H9 (cell line): ENCODE measurements around the gene ZNF430. TPM values are rescaled to one million over a fixed set of nuclear protein-coding genes. Genes with fewer than 3 reads are reported as not detected.

Experiments used
- DNase-seq: peaks from one replicate; pipeline ENCODE4 v3.0.0-alpha.2; 2017
- H2AFZ ChIP-seq: one replicate; pipeline ENCODE4 v1.6.1; 2013; ENCODE audit warnings: mild to moderate bottlenecking, low read length, control low read depth, moderate library complexity
- H2AK5ac ChIP-seq: 2 replicates; pipeline ENCODE4 v1.6.1; 2013; ENCODE audit warnings: low read length, control low read depth, mixed read lengths; ENCODE audit not compliant: insufficient read length
- H2BK120ac ChIP-seq: one replicate; pipeline ENCODE4 v1.6.1; 2013; ENCODE audit warnings: low read depth, mild to moderate bottlenecking, low read length, control low read depth, inconsistent platforms; ENCODE audit not compliant: poor library complexity, severe bottlenecking
- H2BK12ac ChIP-seq: 2 replicates; pipeline ENCODE4 v1.6.1; 2013; ENCODE audit warnings: low read length, control low read depth, mixed read lengths, low read depth; ENCODE audit not compliant: insufficient read length
- H2BK15ac ChIP-seq: 2 replicates; pipeline ENCODE4 v1.6.1; 2013; ENCODE audit warnings: low read depth, low read length, control low read depth
- H2BK20ac ChIP-seq: one replicate; pipeline ENCODE4 v1.6.1; 2013; ENCODE audit warnings: low read depth, mild to moderate bottlenecking, low read length, control low read depth, inconsistent platforms; ENCODE audit not compliant: poor library complexity, severe bottlenecking
- H2BK5ac ChIP-seq: 2 replicates; pipeline ENCODE4 v1.6.1; 2013; ENCODE audit warnings: low read length, control low read depth, mixed read lengths; ENCODE audit not compliant: insufficient read length
- H3K14ac ChIP-seq: 2 replicates; pipeline ENCODE4 v1.6.1; 2013; ENCODE audit warnings: low read length, control low read depth; ENCODE audit not compliant: insufficient read depth
- H3K18ac ChIP-seq: 2 replicates; pipeline ENCODE4 v1.6.1; 2013; ENCODE audit warnings: low read depth, mild to moderate bottlenecking, mixed read lengths, low read length, control low read depth; ENCODE audit not compliant: insufficient read length
- H3K23ac ChIP-seq: 2 replicates; pipeline ENCODE4 v1.6.1; 2013; ENCODE audit warnings: low read length, control low read depth, mixed read lengths, low read depth; ENCODE audit not compliant: insufficient read length
- H3K23me2 ChIP-seq: 2 replicates; pipeline ENCODE4 v1.6.1; 2013; ENCODE audit warnings: low read depth, mild to moderate bottlenecking, mixed read lengths, low read length, control low read depth; ENCODE audit not compliant: insufficient read length, poor library complexity, severe bottlenecking
- H3K27ac ChIP-seq: 2 replicates; pipeline ENCODE4 v1.5.1; 2013; ENCODE audit warnings: low read length, control low read depth, mixed read lengths, low read depth; ENCODE audit not compliant: insufficient read length
- H3K27me3 ChIP-seq: 2 replicates; pipeline ENCODE4 v1.6.1; 2013; ENCODE audit warnings: low read length, control low read depth, inconsistent platforms; ENCODE audit not compliant: insufficient read depth
- H3K4ac ChIP-seq: 2 replicates; pipeline ENCODE4 v1.6.1; 2013; ENCODE audit warnings: low read depth, mild to moderate bottlenecking, control low read depth, inconsistent platforms, low read length, moderate library complexity
- H3K4me1 ChIP-seq: 2 replicates; pipeline ENCODE4 v1.6.1; 2013; ENCODE audit warnings: low read length, control low read depth, inconsistent platforms; ENCODE audit not compliant: insufficient read depth
- H3K4me2 ChIP-seq: 2 replicates; pipeline ENCODE4 v1.6.1; 2013; ENCODE audit warnings: low read length, control low read depth, mixed read lengths; ENCODE audit not compliant: insufficient read length, insufficient read depth
- H3K56ac ChIP-seq: 2 replicates; pipeline ENCODE4 v1.6.1; 2013; ENCODE audit warnings: low read depth, mild to moderate bottlenecking, mixed read lengths, low read length, control low read depth; ENCODE audit not compliant: insufficient read length
- H3K79me1 ChIP-seq: 2 replicates; pipeline ENCODE4 v1.6.1; 2013; ENCODE audit warnings: low read depth, mild to moderate bottlenecking, moderate library complexity, low read length, control low read depth, inconsistent platforms; ENCODE audit not compliant: insufficient read depth, poor library complexity, severe bottlenecking
- H3K79me2 ChIP-seq: 2 replicates; pipeline ENCODE4 v1.6.1; 2013; ENCODE audit warnings: low read length, control low read depth, inconsistent platforms; ENCODE audit not compliant: insufficient read depth
- H3K9ac ChIP-seq: 2 replicates; pipeline ENCODE4 v1.6.1; 2013; ENCODE audit warnings: low read length, control low read depth, mixed read lengths; ENCODE audit not compliant: insufficient read length; ENCODE audit errors: extremely low read depth
- H3K9me3 ChIP-seq: one replicate; pipeline ENCODE4 v1.6.1; 2013; ENCODE audit warnings: low read depth, low read length, inconsistent platforms; ENCODE audit not compliant: control insufficient read depth
- H3T11ph ChIP-seq: one replicate; pipeline ENCODE4 v1.6.1; 2013; ENCODE audit warnings: mild to moderate bottlenecking, low read length, control low read depth, inconsistent platforms
- H4K20me1 ChIP-seq: one replicate; pipeline ENCODE4 v1.6.1; 2013; ENCODE audit not compliant: control insufficient read depth, insufficient read length, insufficient read depth
- H4K5ac ChIP-seq: 2 replicates; pipeline ENCODE4 v1.6.1; 2013; ENCODE audit warnings: low read depth, mild to moderate bottlenecking, mixed read lengths, low read length, control low read depth; ENCODE audit not compliant: insufficient read length
- H4K8ac ChIP-seq: replicated peaks from 2 replicates; pipeline ENCODE4 v1.6.1; 2013; ENCODE audit warnings: low read length, control low read depth, mixed read lengths, low read depth; ENCODE audit not compliant: insufficient read length
- H4K91ac ChIP-seq: 2 replicates; pipeline ENCODE4 v1.6.1; 2013; ENCODE audit warnings: low read depth, mild to moderate bottlenecking, moderate library complexity, mixed read lengths, low read length, control low read depth; ENCODE audit not compliant: insufficient read length
- H3K27ac Mint-ChIP-seq, 3 experiments: 2 replicates in 2 of 3; 3 replicates in 1 of 3; pipeline ENCODE4 v1.8.0; 2020 to 2021; ENCODE audit warnings: mixed read lengths in 3 of 3, mild to moderate bottlenecking in 1 of 3, moderate library complexity in 1 of 3
- H3K27me3 Mint-ChIP-seq: 2 replicates; pipeline ENCODE4 v1.8.0; 2021; ENCODE audit warnings: low read depth, mild to moderate bottlenecking, moderate library complexity, mixed read lengths
- H3K36me3 Mint-ChIP-seq, 3 experiments: 2 replicates in 2 of 3; 3 replicates in 1 of 3; pipeline ENCODE4 v1.8.0; 2020 to 2021; ENCODE audit warnings: low read depth in 3 of 3, mixed read lengths in 3 of 3; ENCODE audit not compliant: insufficient read depth in 1 of 3
- H3K4me1 Mint-ChIP-seq, 2 experiments: 2 replicates each; pipeline ENCODE4 v1.8.0; 2020; ENCODE audit warnings: mixed read lengths in 2 of 2
- H3K4me3 Mint-ChIP-seq, 2 experiments: 2 replicates in 1 of 2; 3 replicates in 1 of 2; pipeline ENCODE4 v1.8.0; 2020 to 2021; ENCODE audit warnings: mild to moderate bottlenecking in 2 of 2, mixed read lengths in 2 of 2, moderate library complexity in 1 of 2
- H3K9me3 Mint-ChIP-seq, 2 experiments: 2 replicates in 1 of 2; 3 replicates in 1 of 2; pipeline ENCODE4 v1.8.0; 2020; ENCODE audit warnings: mild to moderate bottlenecking in 2 of 2, mixed read lengths in 2 of 2, moderate library complexity in 1 of 2
- total RNA-seq: library from RNA; stranded (reverse); gene quantifications from 2 replicates; pipeline ENCODE4 v1.2.1, GENCODE V29; 2021
- TF ChIP-seq, protein P1 (sequence below): fragments of 200-600 bp; sonication (generic); conservative IDR thresholded peaks from 3 replicates; pipeline ENCODE4 v1.8.0; 2021; ENCODE audit warnings: antibody characterized with exemption, mild to moderate bottlenecking

ZNF430 gene
- total RNA-seq, 1 experiment from 2014 or later: 17.7 TPM

DNA sequence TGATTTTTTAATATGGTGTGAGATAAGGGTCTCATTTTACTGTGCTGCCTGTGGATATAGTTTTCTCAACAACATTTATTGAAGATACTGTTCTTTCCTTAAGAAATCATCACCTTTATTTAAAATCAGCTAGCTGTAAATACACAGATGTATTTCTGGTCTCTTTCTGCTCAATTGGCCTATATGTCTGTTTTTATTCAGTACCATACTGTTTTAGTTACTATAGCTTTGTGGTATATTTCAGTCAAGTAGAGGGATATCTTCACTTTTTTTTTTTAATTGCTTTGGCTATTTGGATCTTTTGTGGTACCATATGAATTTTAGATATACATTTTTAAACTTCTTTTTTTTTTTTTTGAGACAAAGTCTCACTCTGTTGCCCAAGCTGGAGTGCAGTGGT is 44.9 kb downstream of the ZNF430 start:
- Histone ChIP-seq H3K4me2 (no peak overlapping the region), H2BK5ac (no peak overlapping the region), H3K79me1 (no peaks in the 10 kb centered on the region), H3K9ac (no peak overlapping the region), H2BK120ac (no peak overlapping the region), H3K9me3 (no peaks in the 10 kb centered on the region), H3K23ac (no peak overlapping the region), H3K27me3 (no peaks in the 10 kb centered on the region), H2BK20ac (no peak overlapping the region), H2BK15ac (no peak overlapping the region), H3K4me1 (no peaks in the 10 kb centered on the region), H2BK12ac (no peak overlapping the region), H4K5ac (no peak overlapping the region), H3K56ac (no peak overlapping the region), H4K8ac (no peak overlapping the region), H3K79me2 (no peaks in the 10 kb centered on the region), H4K91ac (no peak overlapping the region), H3K27ac (no peak overlapping the region), H4K20me1 (no peaks in the 10 kb centered on the region), H3K14ac (no peak overlapping the region), H3K4ac (no peak overlapping the region), H3K23me2 (no peaks in the 10 kb centered on the region), H2AFZ (no peak overlapping the region), H3T11ph (no peak overlapping the region), H2AK5ac (no peak overlapping the region), H3K18ac (no peak overlapping the region)
- Mint-ChIP-seq H3K27me3 (no peaks in the 10 kb centered on the region), H3K4me1 (no peaks in the 10 kb centered on the region), H3K4me3 (no peak overlapping the region), H3K36me3 (peaks cover 13 to 15% (median 14%) of the 10 kb centered on the region in 3 experiments), H3K9me3 (peaks cover 4 to 8% of the 10 kb centered on the region in 2 experiments; a peak in 4 of 5 replicates), H3K27ac (no peak overlapping the region)
- TF ChIP-seq, protein P1, sequence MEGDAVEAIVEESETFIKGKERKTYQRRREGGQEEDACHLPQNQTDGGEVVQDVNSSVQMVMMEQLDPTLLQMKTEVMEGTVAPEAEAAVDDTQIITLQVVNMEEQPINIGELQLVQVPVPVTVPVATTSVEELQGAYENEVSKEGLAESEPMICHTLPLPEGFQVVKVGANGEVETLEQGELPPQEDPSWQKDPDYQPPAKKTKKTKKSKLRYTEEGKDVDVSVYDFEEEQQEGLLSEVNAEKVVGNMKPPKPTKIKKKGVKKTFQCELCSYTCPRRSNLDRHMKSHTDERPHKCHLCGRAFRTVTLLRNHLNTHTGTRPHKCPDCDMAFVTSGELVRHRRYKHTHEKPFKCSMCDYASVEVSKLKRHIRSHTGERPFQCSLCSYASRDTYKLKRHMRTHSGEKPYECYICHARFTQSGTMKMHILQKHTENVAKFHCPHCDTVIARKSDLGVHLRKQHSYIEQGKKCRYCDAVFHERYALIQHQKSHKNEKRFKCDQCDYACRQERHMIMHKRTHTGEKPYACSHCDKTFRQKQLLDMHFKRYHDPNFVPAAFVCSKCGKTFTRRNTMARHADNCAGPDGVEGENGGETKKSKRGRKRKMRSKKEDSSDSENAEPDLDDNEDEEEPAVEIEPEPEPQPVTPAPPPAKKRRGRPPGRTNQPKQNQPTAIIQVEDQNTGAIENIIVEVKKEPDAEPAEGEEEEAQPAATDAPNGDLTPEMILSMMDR: no peak
- DNase-seq: no peak
